Measurements from ENCODE around the gene HES4. TPM values are rescaled to one million over a fixed set of nuclear protein-coding genes. Genes with fewer than 3 reads are reported as not detected.
A peak's percentile ranks its signal among the peaks of the same experiment; 100 is the strongest.

The HES4 gene
- total RNA-seq, 1 donor from 2014 or later = 137 TPM

GRCh38 chr1:1042835-1043234, 42.9 kb upstream of the HES4 start:
- peaks cover 12% of the 10 kb centered on the region for H3K4me1 Mint-ChIP-seq (ENCODE audit: low read depth)
- no peaks in the 10 kb centered on the region for H3K9me3 Mint-ChIP-seq (ENCODE audit: low read depth)
- no peak overlapping the region for H3K4me3 Mint-ChIP-seq (ENCODE audit: unreplicated experiment)
- DNase-seq (ENCODE audit: low spot score) = no peak
- peaks cover 13% of the 10 kb centered on the region for H3K36me3 Mint-ChIP-seq (ENCODE audit: low read depth)
- no peaks in the 10 kb centered on the region for H3K27me3 Mint-ChIP-seq (ENCODE audit: low read depth)
- H3K27ac Mint-ChIP-seq (ENCODE audit: unreplicated experiment) = no peak overlapping the region
- no peak for TF ChIP-seq CTCF (IDR thresholded peaks at IDR 0.05)

GRCh38 chr1:1041873-1042272, 42.0 kb upstream of the HES4 start:
- DNase-seq (ENCODE audit: low spot score) = no peak
- H3K9me3 Mint-ChIP-seq (ENCODE audit: low read depth) = no peaks in the 10 kb centered on the region
- H3K27me3 Mint-ChIP-seq (ENCODE audit: low read depth) = no peaks in the 10 kb centered on the region
- H3K36me3 Mint-ChIP-seq (ENCODE audit: low read depth) = peaks cover 8% of the 10 kb centered on the region
- H3K4me1 Mint-ChIP-seq (ENCODE audit: low read depth) = peaks cover 12% of the 10 kb centered on the region
- no peak overlapping the region for H3K4me3 Mint-ChIP-seq (ENCODE audit: unreplicated experiment)
- TF ChIP-seq CTCF (IDR thresholded peaks at IDR 0.05) = no peak
- no peak overlapping the region for H3K27ac Mint-ChIP-seq (ENCODE audit: unreplicated experiment)

GRCh38 chr1:1041092-1041523, 41.2 kb upstream of the HES4 start:
- peaks cover 9% of the 10 kb centered on the region for H3K36me3 Mint-ChIP-seq (ENCODE audit: low read depth)
- H3K4me3 Mint-ChIP-seq (ENCODE audit: unreplicated experiment) = no peak overlapping the region
- no peak for TF ChIP-seq CTCF (IDR thresholded peaks at IDR 0.05)
- peaks cover 12% of the 10 kb centered on the region for H3K4me1 Mint-ChIP-seq (ENCODE audit: low read depth)
- no peak for DNase-seq (ENCODE audit: low spot score)
- no peak overlapping the region for H3K27ac Mint-ChIP-seq (ENCODE audit: unreplicated experiment)
- H3K9me3 Mint-ChIP-seq (ENCODE audit: low read depth) = no peaks in the 10 kb centered on the region
- no peaks in the 10 kb centered on the region for H3K27me3 Mint-ChIP-seq (ENCODE audit: low read depth)

- H3K36me3 Mint-ChIP-seq (ENCODE audit: low read depth) = peaks cover 11% of the 10 kb centered on the region
- no peak for DNase-seq (ENCODE audit: low spot score)
- peak overlapping the region; percentile 28 for H3K4me3 Mint-ChIP-seq (ENCODE audit: unreplicated experiment)
- no peaks in the 10 kb centered on the region for H3K27me3 Mint-ChIP-seq (ENCODE audit: low read depth)
- peaks cover 12% of the 10 kb centered on the region for H3K4me1 Mint-ChIP-seq (ENCODE audit: low read depth)
- peak; percentile 38 for TF ChIP-seq CTCF (IDR thresholded peaks at IDR 0.05)
- no peak overlapping the region for H3K27ac Mint-ChIP-seq (ENCODE audit: unreplicated experiment)
- no peaks in the 10 kb centered on the region for H3K9me3 Mint-ChIP-seq (ENCODE audit: low read depth)
Measured at GRCh38 chr1:1040004-1040991, 40.4 kb upstream of the HES4 start.

- no peak for TF ChIP-seq CTCF (IDR thresholded peaks at IDR 0.05)
- H3K9me3 Mint-ChIP-seq (ENCODE audit: low read depth) = no peaks in the 10 kb centered on the region
- peak overlapping the region; percentile 19 for H3K4me3 Mint-ChIP-seq (ENCODE audit: unreplicated experiment)
- peaks cover 12% of the 10 kb centered on the region for H3K4me1 Mint-ChIP-seq (ENCODE audit: low read depth)
- H3K27me3 Mint-ChIP-seq (ENCODE audit: low read depth) = no peaks in the 10 kb centered on the region
- peaks cover 6% of the 10 kb centered on the region for H3K36me3 Mint-ChIP-seq (ENCODE audit: low read depth)
- DNase-seq (ENCODE audit: low spot score) = no peak
- H3K27ac Mint-ChIP-seq (ENCODE audit: unreplicated experiment) = no peak overlapping the region
Measured at GRCh38 chr1:1039145-1039910, 39.4 kb upstream of the HES4 start.
